Testis (tissue), 3 donors: ENCODE data around the gene TCP1. TPM values are rescaled to one million over a fixed set of nuclear protein-coding genes. Genes with fewer than 3 reads are reported as not detected.

Experiments used
- DNase-seq: peaks from one replicate; pipeline ENCODE4 v3.0.0-alpha.2; 2019
- H3K27ac ChIP-seq, 2 donors: fragments of 200-600 bp; sonication (generic); one replicate each; pipeline ENCODE4 v1.5.1; 2019
- H3K27me3 ChIP-seq: fragments of 200-600 bp; sonication (generic); one replicate; pipeline ENCODE4 v1.5.1; 2019
- H3K36me3 ChIP-seq: fragments of 200-600 bp; sonication (generic); one replicate; pipeline ENCODE4 v1.5.1; 2017; ENCODE audit warnings: low read depth; ENCODE audit errors: missing control alignments
- H3K4me1 ChIP-seq: fragments of 200-600 bp; sonication (generic); one replicate; pipeline ENCODE4 v1.5.1; 2019
- H3K4me3 ChIP-seq, 2 donors: fragments of 200-600 bp; sonication (generic); one replicate each; pipeline ENCODE4 v1.5.1; 2017 to 2019
- H3K9me3 ChIP-seq: fragments of 200-600 bp; sonication (generic); one replicate; pipeline ENCODE4 v1.5.1; 2017
- CTCF ChIP-seq, 3 experiments: fragments of 450-650 bp in 2 of 3; fragments of 200-600 bp in 1 of 3; sonication (generic) in 1 of 3; IDR thresholded peaks; one replicate each; pipeline ENCODE4 v1.5.1; 2016 to 2019; ENCODE audit warnings: antibody characterized with exemption in 3 of 3, mild to moderate bottlenecking in 2 of 3, moderate library complexity in 1 of 3
- POLR2A ChIP-seq: fragments of 450-650 bp; IDR thresholded peaks from one replicate; pipeline ENCODE4 v1.6.1; 2017; ENCODE audit warnings: antibody characterized with exemption, mild to moderate bottlenecking, moderate library complexity
- WGBS, 2 donors: methylation state at CpG; one replicate each; pipeline ENCODE4 v1.1.5; 2018; 5-methylcytosine and 5-hydroxymethylcytosine counted together
- intact Hi-C: fragments of 100-400 bp; cut with DNase I; formaldehyde crosslinking; loops from one replicate; pipeline ENCODE4 v1.15.1; 2023; ENCODE audit warnings: low total_unique reads
- polyA plus RNA-seq: library from polyadenylated mRNA; stranded (reverse); fragments of 350-450 nt; fragmentation: Illumina TruSeq; extraction: RNeasy Lipid Tissue Mini Kit (QIAGEN cat#74804); gene quantifications from one replicate; pipeline ENCODE4 v1.2.3, GENCODE V29; 2014; ENCODE audit warnings: low read depth, low replicate concordance; ENCODE audit not compliant: insufficient read depth
- total RNA-seq, 2 donors: library from RNA; depleted of rRNA; stranded (reverse); fragments of >200 nt; gene quantifications; one replicate each; pipeline ENCODE4 v1.2.3, GENCODE V29; 2016

TCP1 gene
- total and polyA plus RNA-seq, 3 donors from 2014 or later = 166 to 277 (median 200) TPM

GRCh38 chr6:159788753-159789376 lies 537 bp downstream of the TCP1 start:
- peak overlapping the region; percentile 97 to 100 for H3K27ac ChIP-seq
- H3K4me1 ChIP-seq = peaks cover 13% of the 10 kb centered on the region
- H3K36me3 ChIP-seq = no peaks in the 10 kb centered on the region
- 0% methylated on average over 27 to 60 of the region's 60 CpGs for WGBS, 2 donors
- no peaks in the 10 kb centered on the region for H3K9me3 ChIP-seq
- intact Hi-C loops = no loop called here
- no peaks in the 10 kb centered on the region for H3K27me3 ChIP-seq
- TF ChIP-seq POLR2A = no peak
- TF ChIP-seq CTCF (IDR thresholded peaks at IDR 0.05) = no peak
- DNase-seq = peak; percentile 69
- peak overlapping the region; percentile 77 to 99 for H3K4me3 ChIP-seq

GRCh38 chr6:159788276-159788675 lies 1.1 kb downstream of the TCP1 start:
- H3K27me3 ChIP-seq = no peaks in the 10 kb centered on the region
- no peak for DNase-seq
- H3K9me3 ChIP-seq = no peaks in the 10 kb centered on the region
- peak overlapping the region; percentile 77 to 99 for H3K4me3 ChIP-seq
- TF ChIP-seq CTCF (IDR thresholded peaks at IDR 0.05) (no peak), POLR2A (no peak)
- intact Hi-C loops = no loop called here
- H3K4me1 ChIP-seq = peaks cover 13% of the 10 kb centered on the region
- peak overlapping the region; percentile 97 to 100 for H3K27ac ChIP-seq
- WGBS, 2 donors = 20 to 22% methylated on average over 15 of the region's 15 CpGs
- no peaks in the 10 kb centered on the region for H3K36me3 ChIP-seq

- WGBS, 2 donors = 68 to 70% methylated on average over 3 of the region's 3 CpGs
- TF ChIP-seq CTCF (IDR thresholded peaks at IDR 0.05) (no peak), POLR2A (no peak)
- Histone ChIP-seq H3K27ac (no peak overlapping the region), H3K36me3 (no peaks in the 10 kb centered on the region), H3K4me3 (no peak overlapping the region), H3K9me3 (no peaks in the 10 kb centered on the region), H3K4me1 (no peaks in the 10 kb centered on the region), H3K27me3 (no peaks in the 10 kb centered on the region)
- DNase-seq = no peak
- intact Hi-C loops = no loop called here
These were observed 10.8 kb downstream of the TCP1 start for GRCh38 chr6:159778542-159779103.

- no peaks in the 10 kb centered on the region for H3K27me3 ChIP-seq
- WGBS, 2 donors = 45 to 56% methylated on average over 1 of the region's 1 CpG
- no peak overlapping the region for H3K4me3 ChIP-seq
- H3K27ac ChIP-seq = no peak overlapping the region
- H3K4me1 ChIP-seq = no peaks in the 10 kb centered on the region
- intact Hi-C loops = no loop called here
- no peak for TF ChIP-seq CTCF (IDR thresholded peaks at IDR 0.05)
- TF ChIP-seq POLR2A = no peak
- no peaks in the 10 kb centered on the region for H3K9me3 ChIP-seq
- H3K36me3 ChIP-seq = no peaks in the 10 kb centered on the region
- DNase-seq = no peak
These were observed 11.3 kb downstream of the TCP1 start for GRCh38 chr6:159778131-159778530.
